ENCODE measurements around the gene FBXO27.
"Not testable (repeated sequence)": the region's sequence is repeated elsewhere in the genome, so short reads cannot be mapped to it uniquely, and the experiment has no call there.

Gene FBXO27

GRCh38 chr19:39001041-39001440 is 31.3 kb downstream of the FBXO27 start:
- TF ChIP-seq NFRKB (IDR thresholded peaks at IDR 0.05), result no peak
- DNase-seq (ENCODE audit: extremely low spot score), result no peak
- ChIA-PET POLR2A (interaction anchor here (1.0 kb wide), 1 partner anchor 12 kb away, joined by 3 read pairs; no protein-coding TSS in a partner anchor), CTCF (interaction anchor here (0.6 kb wide), 1 partner anchor 73 kb away, joined by 3 read pairs; no protein-coding TSS in a partner anchor)

- POLR2A ChIA-PET; CTCF ChIA-PET; DNase-seq (ENCODE audit: extremely low spot score): not testable (repeated sequence)
These were observed 34.8 kb downstream of the FBXO27 start for GRCh38 chr19:38997576-38997975.

- CTCF ChIA-PET, result no interaction called here
- TF ChIP-seq PKNOX1 (IDR thresholded peaks at IDR 0.05) (no peak), FOXA1 (IDR thresholded peaks at IDR 0.05) (no peak), FOXM1 (IDR thresholded peaks at IDR 0.05; ENCODE audit: borderline replicate concordance) (no peak), SUZ12 (IDR thresholded peaks at IDR 0.05) (no peak), LEF1 (IDR thresholded peaks at IDR 0.05; ENCODE audit: borderline replicate concordance) (no peak), SP1 (IDR thresholded peaks at IDR 0.05) (no peak), CTBP1 (IDR thresholded peaks at IDR 0.05; ENCODE audit: borderline replicate concordance) (no peak), ARNT (IDR thresholded peaks at IDR 0.05) (no peak), BHLHE40 (IDR thresholded peaks at IDR 0.05; ENCODE audit: borderline replicate concordance) (no peak), FOXK2 (IDR thresholded peaks at IDR 0.05) (no peak), TARDBP (IDR thresholded peaks at IDR 0.05) (no peak), L3MBTL2 (conservative IDR thresholded peaks at IDR 0.05) (no peak), NFRKB (IDR thresholded peaks at IDR 0.05) (no peak), ZNF384 (IDR thresholded peaks at IDR 0.05) (no peak), HDGF (IDR thresholded peaks at IDR 0.05; ENCODE audit: borderline replicate concordance) (no peak)
- DNase-seq (ENCODE audit: extremely low spot score), result no peak
- POLR2A ChIA-PET, result interaction anchor here (0.6 kb wide), 1 partner anchor 30 kb away, joined by 3 read pairs; no protein-coding TSS in a partner anchor
These were observed 39.1 kb downstream of the FBXO27 start for GRCh38 chr19:38993271-38993670.

- TF ChIP-seq FOXK2 (IDR thresholded peaks at IDR 0.05) (no peak), BHLHE40 (IDR thresholded peaks at IDR 0.05; ENCODE audit: borderline replicate concordance) (no peak), LEF1 (IDR thresholded peaks at IDR 0.05; ENCODE audit: borderline replicate concordance) (no peak), SUZ12 (IDR thresholded peaks at IDR 0.05) (no peak), ELF4 (IDR thresholded peaks at IDR 0.05) (no peak), TARDBP (IDR thresholded peaks at IDR 0.05) (no peak), FOXA1 (IDR thresholded peaks at IDR 0.05) (no peak), HDGF (IDR thresholded peaks at IDR 0.05; ENCODE audit: borderline replicate concordance) (no peak), SP1 (IDR thresholded peaks at IDR 0.05) (no peak), FOXM1 (IDR thresholded peaks at IDR 0.05; ENCODE audit: borderline replicate concordance) (no peak), CTBP1 (IDR thresholded peaks at IDR 0.05; ENCODE audit: borderline replicate concordance) (no peak), NFRKB (IDR thresholded peaks at IDR 0.05) (no peak), L3MBTL2 (conservative IDR thresholded peaks at IDR 0.05) (no peak), ZNF384 (IDR thresholded peaks at IDR 0.05) (no peak)
- DNase-seq (ENCODE audit: extremely low spot score), result no peak
- CTCF ChIA-PET, result interaction anchor here (0.6 to 1.3 kb wide), 2 partner anchors 15 to 42 kb away, joined by 3 read pairs; no protein-coding TSS in a partner anchor
- POLR2A ChIA-PET, result no interaction called here
These were observed 41.2 kb downstream of the FBXO27 start for GRCh38 chr19:38990949-38991697.

- DNase-seq (ENCODE audit: extremely low spot score), result not testable (repeated sequence)
- ChIA-PET POLR2A (interaction anchor here (1.0 kb wide), 1 partner anchor 12 kb away, joined by 3 read pairs; no protein-coding TSS in a partner anchor), CTCF (interaction anchor here (0.6 to 1.3 kb wide), 2 partner anchors 12 to 20 kb away, joined by 3 to 7 read pairs; no protein-coding TSS in a partner anchor)
These were observed 42.7 kb downstream of the FBXO27 start for GRCh38 chr19:38989614-38990013.

GRCh38 chr19:38989066-38989605 is 43.2 kb downstream of the FBXO27 start:
- CTCF ChIA-PET, result interaction anchor here (0.6 to 1.3 kb wide), 4 partner anchors 12 to 27 kb away, joined by 3 to 10 read pairs (median 5); no protein-coding TSS in a partner anchor

GRCh38 chr19:38988627-38989026 is 43.7 kb downstream of the FBXO27 start:
- not testable (repeated sequence) for DNase-seq (ENCODE audit: extremely low spot score)
- POLR2A ChIA-PET, result interaction anchor here (0.8 to 1.3 kb wide), 2 partner anchors 12 to 13 kb away, joined by 3 to 8 read pairs; partner anchors contain the start of gene FBXO17
- CTCF ChIA-PET, result interaction anchor here (0.8 to 1.3 kb wide), 3 partner anchors 11 to 27 kb away, joined by 3 to 10 read pairs (median 7); no protein-coding TSS in a partner anchor

More at GRCh38 chr19:38989066-38989605, 43.2 kb downstream of the FBXO27 start:
- peak; percentile 36 for DNase-seq (ENCODE audit: extremely low spot score)
- POLR2A ChIA-PET, result interaction anchor here (0.8 to 1.3 kb wide), 3 partner anchors 11 to 13 kb away, joined by 3 to 8 read pairs (median 3); partner anchors contain the start of gene FBXO17
- TF ChIP-seq TARDBP (IDR thresholded peaks at IDR 0.05) (no peak), ARNT (IDR thresholded peaks at IDR 0.05) (no peak), CTBP1 (IDR thresholded peaks at IDR 0.05; ENCODE audit: borderline replicate concordance) (no peak), PKNOX1 (IDR thresholded peaks at IDR 0.05) (no peak; the same call in 1 of the 2 replicates), BHLHE40 (IDR thresholded peaks at IDR 0.05; ENCODE audit: borderline replicate concordance) (no peak), FOXA1 (IDR thresholded peaks at IDR 0.05) (no peak), SUZ12 (IDR thresholded peaks at IDR 0.05) (no peak), LEF1 (IDR thresholded peaks at IDR 0.05; ENCODE audit: borderline replicate concordance) (no peak), ZNF384 (IDR thresholded peaks at IDR 0.05) (no peak), L3MBTL2 (conservative IDR thresholded peaks at IDR 0.05) (no peak), FOXM1 (IDR thresholded peaks at IDR 0.05; ENCODE audit: borderline replicate concordance) (no peak), ELF4 (IDR thresholded peaks at IDR 0.05) (no peak), NFRKB (IDR thresholded peaks at IDR 0.05) (no peak), FOXK2 (IDR thresholded peaks at IDR 0.05) (no peak), HDGF (IDR thresholded peaks at IDR 0.05; ENCODE audit: borderline replicate concordance) (no peak), SP1 (IDR thresholded peaks at IDR 0.05) (no peak)

GRCh38 chr19:38987745-38988144 is 44.6 kb downstream of the FBXO27 start:
- CTCF ChIA-PET; POLR2A ChIA-PET; DNase-seq (ENCODE audit: extremely low spot score): not testable (repeated sequence)
